Measurements from ENCODE around the gene ALDH2.
"Not testable (repeated sequence)": the region's sequence is repeated elsewhere in the genome, so short reads cannot be mapped to it uniquely, and the experiment has no call there.

DNA sequence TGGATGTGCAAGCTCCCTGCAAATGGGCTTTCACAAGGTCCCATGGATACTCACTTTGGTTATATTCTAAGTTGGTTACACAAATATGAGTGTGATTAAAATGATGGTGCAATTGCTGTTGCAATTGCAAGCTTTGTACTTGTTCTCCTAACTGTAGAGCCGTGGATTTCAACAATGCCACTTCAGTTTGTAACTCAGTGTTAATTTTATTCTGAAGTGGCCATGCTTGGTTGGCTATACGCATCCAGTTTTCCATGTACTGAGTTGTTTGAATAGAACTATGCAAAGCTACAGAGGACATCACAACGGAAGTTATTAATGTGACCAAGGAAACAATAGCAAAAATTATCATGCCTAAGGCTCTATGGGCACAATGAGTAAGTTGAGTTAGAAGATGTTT is 50.2 kb downstream of the ALDH2 start:
- TF ChIP-seq, protein P1, sequence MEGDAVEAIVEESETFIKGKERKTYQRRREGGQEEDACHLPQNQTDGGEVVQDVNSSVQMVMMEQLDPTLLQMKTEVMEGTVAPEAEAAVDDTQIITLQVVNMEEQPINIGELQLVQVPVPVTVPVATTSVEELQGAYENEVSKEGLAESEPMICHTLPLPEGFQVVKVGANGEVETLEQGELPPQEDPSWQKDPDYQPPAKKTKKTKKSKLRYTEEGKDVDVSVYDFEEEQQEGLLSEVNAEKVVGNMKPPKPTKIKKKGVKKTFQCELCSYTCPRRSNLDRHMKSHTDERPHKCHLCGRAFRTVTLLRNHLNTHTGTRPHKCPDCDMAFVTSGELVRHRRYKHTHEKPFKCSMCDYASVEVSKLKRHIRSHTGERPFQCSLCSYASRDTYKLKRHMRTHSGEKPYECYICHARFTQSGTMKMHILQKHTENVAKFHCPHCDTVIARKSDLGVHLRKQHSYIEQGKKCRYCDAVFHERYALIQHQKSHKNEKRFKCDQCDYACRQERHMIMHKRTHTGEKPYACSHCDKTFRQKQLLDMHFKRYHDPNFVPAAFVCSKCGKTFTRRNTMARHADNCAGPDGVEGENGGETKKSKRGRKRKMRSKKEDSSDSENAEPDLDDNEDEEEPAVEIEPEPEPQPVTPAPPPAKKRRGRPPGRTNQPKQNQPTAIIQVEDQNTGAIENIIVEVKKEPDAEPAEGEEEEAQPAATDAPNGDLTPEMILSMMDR (IDR thresholded peaks at IDR 0.05) = not testable (repeated sequence)
- TF ChIP-seq POLR2A (IDR thresholded peaks at IDR 0.05) = not testable (repeated sequence)

Data from adrenal gland (tissue), 5 donors.